CD4-positive, alpha-beta T cell treated with Interleukin-15 for 4 hours (primary cell): ENCODE results near the gene FNIP2.
"Not testable (repeated sequence)": the region's sequence is repeated elsewhere in the genome, so short reads cannot be mapped to it uniquely, and the experiment has no call there.

ENCODE experiments used
- DNase-seq: peaks from one replicate; pipeline ENCODE4 v3.0.0-alpha.2; 2020; ENCODE audit warnings: low spot score

The FNIP2 gene

GRCh38 chr4:158814636-158815330 lies 46.0 kb downstream of the FNIP2 start:
- no peak for DNase-seq

GRCh38 chr4:158816955-158817354 lies 48.1 kb downstream of the FNIP2 start:
- no peak for DNase-seq

GRCh38 chr4:158817562-158818296 lies 48.9 kb downstream of the FNIP2 start:
- no peak for DNase-seq

GRCh38 chr4:158818560-158819140 lies 49.8 kb downstream of the FNIP2 start:
- DNase-seq: no peak

GRCh38 chr4:158819942-158820786 lies 51.3 kb downstream of the FNIP2 start:
- no peak for DNase-seq

GRCh38 chr4:158821228-158821971 lies 52.6 kb downstream of the FNIP2 start:
- DNase-seq: no peak

- no peak for DNase-seq
Observed at GRCh38 chr4:158822348-158822747, 53.5 kb downstream of the FNIP2 start.

GRCh38 chr4:158823461-158823873 lies 54.6 kb downstream of the FNIP2 start:
- DNase-seq: no peak

- no peak for DNase-seq
Observed at GRCh38 chr4:158824425-158825274, 55.8 kb downstream of the FNIP2 start.

- DNase-seq: no peak
Observed at GRCh38 chr4:158825433-158826036, 56.7 kb downstream of the FNIP2 start.

GRCh38 chr4:158826057-158826456 lies 57.2 kb downstream of the FNIP2 start:
- no peak for DNase-seq

GRCh38 chr4:158826882-158827281 lies 58.1 kb downstream of the FNIP2 start:
- no peak for DNase-seq

- DNase-seq: no peak
Observed at GRCh38 chr4:158827543-158827981, 58.7 kb downstream of the FNIP2 start.

GRCh38 chr4:158828151-158828550 lies 59.3 kb downstream of the FNIP2 start:
- DNase-seq: not testable (repeated sequence)

GRCh38 chr4:158829254-158829653 lies 60.4 kb downstream of the FNIP2 start:
- no peak for DNase-seq

- no peak for DNase-seq
Observed at GRCh38 chr4:158833602-158834001, 64.8 kb downstream of the FNIP2 start.

GRCh38 chr4:158835226-158836001 lies 66.6 kb downstream of the FNIP2 start:
- no peak for DNase-seq

- no peak for DNase-seq
Observed at GRCh38 chr4:158836002-158836369, 67.2 kb downstream of the FNIP2 start.

- no peak for DNase-seq
Observed at GRCh38 chr4:158836828-158837449, 68.1 kb downstream of the FNIP2 start.
